ENCODE measurements around the gene ACAP2.
"Not testable (repeated sequence)": the region's sequence is repeated elsewhere in the genome, so short reads cannot be mapped to it uniquely, and the experiment has no call there.

Gene ACAP2, protein sequence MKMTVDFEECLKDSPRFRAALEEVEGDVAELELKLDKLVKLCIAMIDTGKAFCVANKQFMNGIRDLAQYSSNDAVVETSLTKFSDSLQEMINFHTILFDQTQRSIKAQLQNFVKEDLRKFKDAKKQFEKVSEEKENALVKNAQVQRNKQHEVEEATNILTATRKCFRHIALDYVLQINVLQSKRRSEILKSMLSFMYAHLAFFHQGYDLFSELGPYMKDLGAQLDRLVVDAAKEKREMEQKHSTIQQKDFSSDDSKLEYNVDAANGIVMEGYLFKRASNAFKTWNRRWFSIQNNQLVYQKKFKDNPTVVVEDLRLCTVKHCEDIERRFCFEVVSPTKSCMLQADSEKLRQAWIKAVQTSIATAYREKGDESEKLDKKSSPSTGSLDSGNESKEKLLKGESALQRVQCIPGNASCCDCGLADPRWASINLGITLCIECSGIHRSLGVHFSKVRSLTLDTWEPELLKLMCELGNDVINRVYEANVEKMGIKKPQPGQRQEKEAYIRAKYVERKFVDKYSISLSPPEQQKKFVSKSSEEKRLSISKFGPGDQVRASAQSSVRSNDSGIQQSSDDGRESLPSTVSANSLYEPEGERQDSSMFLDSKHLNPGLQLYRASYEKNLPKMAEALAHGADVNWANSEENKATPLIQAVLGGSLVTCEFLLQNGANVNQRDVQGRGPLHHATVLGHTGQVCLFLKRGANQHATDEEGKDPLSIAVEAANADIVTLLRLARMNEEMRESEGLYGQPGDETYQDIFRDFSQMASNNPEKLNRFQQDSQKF

GRCh38 chr3:195442573-195443390 is at the start of gene ACAP2:
TSS of gene ACAP2 (minus strand) at chr3:195443020. CDS start at chr3:195442847, 173 bp downstream.
- peak; percentile 99 for DNase-seq

GRCh38 chr3:195475614-195476013 is 32.8 kb upstream of the ACAP2 start:
- no peak for DNase-seq

- DNase-seq, result not testable (repeated sequence)
These were observed 32.3 kb upstream of the ACAP2 start for GRCh38 chr3:195475116-195475515.

- no peak for DNase-seq
These were observed 26.0 kb upstream of the ACAP2 start for GRCh38 chr3:195468841-195469240.

- no peak for DNase-seq
These were observed 25.6 kb upstream of the ACAP2 start for GRCh38 chr3:195468391-195468776.

DNA sequence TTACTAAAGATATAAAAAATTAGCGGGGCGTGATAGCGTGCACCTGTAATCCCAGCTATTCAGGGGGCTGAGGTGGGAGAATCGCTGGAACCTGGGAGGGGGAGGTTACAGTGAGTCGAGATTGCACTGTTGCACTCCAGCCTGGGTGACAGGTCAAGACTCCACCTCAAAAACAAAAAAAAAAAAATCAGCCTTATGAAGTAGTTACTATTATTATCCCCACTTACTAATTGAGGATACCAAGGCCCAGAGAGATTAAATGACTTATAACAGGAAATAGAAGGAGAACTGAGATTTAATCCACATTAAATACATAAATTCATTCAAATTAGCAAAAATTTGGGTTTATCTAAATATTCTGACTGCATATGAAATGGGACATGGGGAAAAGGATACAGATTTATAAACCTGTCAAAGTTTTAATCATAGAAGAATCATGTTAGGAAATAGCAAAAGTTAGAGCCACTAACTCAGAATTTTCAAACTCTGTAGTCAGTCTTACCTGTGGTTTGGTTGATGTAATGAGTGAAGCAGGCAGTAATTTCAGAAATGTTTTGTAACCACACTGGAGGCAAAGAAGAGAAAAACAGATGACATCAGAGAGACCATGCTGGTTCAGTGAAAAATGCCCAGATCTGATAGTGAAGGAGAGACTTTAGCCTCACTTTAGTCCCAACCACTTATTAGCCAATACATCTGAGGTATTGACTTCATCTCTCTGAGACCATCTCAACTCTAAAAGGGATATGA is 25.0 kb upstream of the ACAP2 start:
- no peak for DNase-seq

GRCh38 chr3:195466251-195466650 is 23.4 kb upstream of the ACAP2 start:
- no peak for DNase-seq

GRCh38 chr3:195462922-195463321 is 20.1 kb upstream of the ACAP2 start:
- DNase-seq, result not testable (repeated sequence)

- no peak for DNase-seq
These were observed 19.4 kb upstream of the ACAP2 start for GRCh38 chr3:195462308-195462610.

- DNase-seq, result no peak
These were observed 18.9 kb upstream of the ACAP2 start for GRCh38 chr3:195461594-195462307.

DNA sequence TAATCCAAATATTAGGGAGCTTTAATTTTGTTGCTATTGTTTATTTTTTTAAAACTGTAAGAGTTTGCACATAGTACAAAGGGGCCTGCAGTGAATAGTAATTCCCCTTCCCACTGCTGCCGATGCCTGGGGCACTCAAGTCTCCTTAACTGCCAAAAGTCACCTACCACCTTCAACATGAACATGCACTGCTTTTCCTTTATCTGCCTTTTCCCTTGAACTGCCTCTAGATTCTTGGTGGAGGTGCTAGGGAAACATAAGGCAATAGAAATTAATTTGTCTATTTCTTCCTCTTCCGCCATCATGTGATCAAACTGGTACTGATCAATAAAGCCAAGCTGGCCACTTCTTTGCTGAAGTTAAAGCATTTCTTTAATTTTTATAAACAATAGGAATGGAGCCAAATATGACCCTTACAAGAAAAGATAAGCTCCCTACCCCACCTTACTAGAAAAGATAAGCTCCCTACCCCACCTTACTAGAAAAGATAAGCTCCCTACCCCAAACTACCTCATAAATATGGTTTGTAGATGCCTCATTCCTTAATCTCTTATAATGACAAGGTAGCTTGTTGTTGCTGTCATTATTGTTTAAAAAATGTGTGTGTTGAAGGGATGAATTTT is 17.4 kb upstream of the ACAP2 start:
- no peak for DNase-seq

- no peak for DNase-seq
These were observed 15.5 kb upstream of the ACAP2 start for GRCh38 chr3:195458316-195458717.

DNA sequence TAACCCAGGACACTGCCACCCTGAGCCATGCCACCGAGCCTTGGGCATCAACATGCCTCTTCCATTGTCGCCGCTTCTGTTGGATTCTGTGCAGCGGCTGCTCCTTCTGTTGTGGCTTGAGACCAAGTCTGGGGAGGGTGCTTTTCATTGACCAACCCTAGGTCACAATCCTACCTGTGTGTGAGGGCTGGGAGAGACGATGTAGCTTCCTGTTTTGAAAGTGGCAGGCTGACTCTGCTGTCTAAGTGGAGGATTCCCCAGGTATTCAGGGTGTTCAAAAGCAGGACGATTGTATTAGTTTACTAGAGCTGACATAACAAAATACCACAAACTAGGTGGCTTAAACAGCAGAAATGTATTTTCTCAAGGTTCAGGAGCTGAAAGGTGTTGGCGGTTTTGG is 13.0 kb upstream of the ACAP2 start:
- DNase-seq, result no peak

- DNase-seq, result no peak
These were observed 10.4 kb upstream of the ACAP2 start for GRCh38 chr3:195453236-195453635.

GRCh38 chr3:195451373-195452015 is 8.7 kb upstream of the ACAP2 start:
- no peak for DNase-seq

GRCh38 chr3:195450731-195451229 is 8.0 kb upstream of the ACAP2 start:
- no peak for DNase-seq

- no peak for DNase-seq
These were observed 5.5 kb upstream of the ACAP2 start for GRCh38 chr3:195448205-195448875.

GRCh38 chr3:195447201-195447600 is 4.4 kb upstream of the ACAP2 start:
- DNase-seq, result no peak

DNA sequence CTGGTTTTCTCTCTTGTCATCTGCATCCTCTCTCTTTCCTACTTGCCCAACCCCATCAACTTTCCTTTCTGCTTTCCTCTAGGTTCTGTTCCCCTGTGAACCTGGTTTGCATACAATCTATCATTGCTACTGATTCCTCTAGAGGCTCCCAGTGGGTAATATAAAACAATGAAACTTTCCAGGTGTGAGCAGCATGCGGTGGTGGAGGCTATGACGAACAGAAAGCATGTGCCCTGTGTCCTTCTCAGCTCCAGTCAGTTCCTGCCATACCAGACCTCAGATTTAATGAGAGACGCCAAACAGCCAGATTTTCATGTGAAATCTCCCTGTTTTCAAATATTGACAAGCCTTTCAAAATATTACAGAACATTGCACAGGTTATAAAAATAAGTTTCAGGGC is 3.5 kb upstream of the ACAP2 start:
- no peak for DNase-seq

GRCh38 chr3:195445885-195446284 is 3.1 kb upstream of the ACAP2 start:
- DNase-seq, result no peak

All from stimulated activated CD4-positive, alpha-beta T cell treated with anti-CD3 and anti-CD28 coated beads, Interleukin-4, amount 100 ng/mL, for 24 hours (primary cell).